Measurements from ENCODE around the gene RIOK1.

The RIOK1 gene

DNA sequence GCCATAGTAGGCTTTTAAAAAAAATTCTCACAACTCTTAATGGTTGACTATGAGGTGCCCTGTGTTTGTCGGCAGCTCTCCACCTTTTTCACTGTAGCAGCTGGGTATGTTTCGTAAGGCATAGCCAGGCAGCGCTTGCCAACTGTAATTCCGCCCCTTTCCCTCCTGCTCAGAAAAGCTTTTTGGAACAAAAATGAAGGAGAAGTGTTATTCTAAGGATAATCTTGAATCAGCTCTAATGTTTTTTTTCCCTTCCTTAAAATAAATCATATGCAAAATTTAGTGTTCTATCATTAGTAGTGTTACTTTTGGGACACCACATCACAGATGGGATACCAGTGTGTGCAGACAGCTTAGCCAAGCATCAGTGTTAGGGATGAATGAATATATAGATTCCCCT, 21.2 kb downstream of the RIOK1 start:
- TF ChIP-seq, protein P1, sequence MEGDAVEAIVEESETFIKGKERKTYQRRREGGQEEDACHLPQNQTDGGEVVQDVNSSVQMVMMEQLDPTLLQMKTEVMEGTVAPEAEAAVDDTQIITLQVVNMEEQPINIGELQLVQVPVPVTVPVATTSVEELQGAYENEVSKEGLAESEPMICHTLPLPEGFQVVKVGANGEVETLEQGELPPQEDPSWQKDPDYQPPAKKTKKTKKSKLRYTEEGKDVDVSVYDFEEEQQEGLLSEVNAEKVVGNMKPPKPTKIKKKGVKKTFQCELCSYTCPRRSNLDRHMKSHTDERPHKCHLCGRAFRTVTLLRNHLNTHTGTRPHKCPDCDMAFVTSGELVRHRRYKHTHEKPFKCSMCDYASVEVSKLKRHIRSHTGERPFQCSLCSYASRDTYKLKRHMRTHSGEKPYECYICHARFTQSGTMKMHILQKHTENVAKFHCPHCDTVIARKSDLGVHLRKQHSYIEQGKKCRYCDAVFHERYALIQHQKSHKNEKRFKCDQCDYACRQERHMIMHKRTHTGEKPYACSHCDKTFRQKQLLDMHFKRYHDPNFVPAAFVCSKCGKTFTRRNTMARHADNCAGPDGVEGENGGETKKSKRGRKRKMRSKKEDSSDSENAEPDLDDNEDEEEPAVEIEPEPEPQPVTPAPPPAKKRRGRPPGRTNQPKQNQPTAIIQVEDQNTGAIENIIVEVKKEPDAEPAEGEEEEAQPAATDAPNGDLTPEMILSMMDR (conservative IDR thresholded peaks at IDR 0.05; ENCODE audit: low read depth, low read length), result no peak
- no peak for DNase-seq (ENCODE audit: low read depth)
- H3K4me3 ChIP-seq (ENCODE audit: low read length), result no peak overlapping the region

DNA sequence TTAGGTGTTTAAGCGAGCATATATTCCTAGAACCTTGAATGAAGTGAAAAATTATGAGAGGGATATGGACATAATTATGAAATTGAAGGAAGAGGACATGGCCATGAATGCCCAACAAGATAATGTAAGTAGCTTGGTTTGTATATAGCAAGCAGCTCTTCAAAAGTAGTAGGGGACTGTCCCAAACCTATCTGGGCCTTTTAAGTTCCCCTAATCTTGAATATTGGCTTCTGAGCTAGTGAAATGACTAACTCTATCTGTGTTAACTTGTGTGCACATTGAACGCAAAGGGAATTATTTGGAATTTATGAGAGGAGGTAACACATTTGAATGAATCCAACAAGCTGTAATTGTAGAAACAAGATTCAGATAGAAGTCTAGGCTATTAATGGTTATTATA, 21.7 kb downstream of the RIOK1 start:
- DNase-seq (ENCODE audit: low read depth), result no peak
- TF ChIP-seq, protein P1 (conservative IDR thresholded peaks at IDR 0.05; ENCODE audit: low read depth, low read length), result no peak
- no peak overlapping the region for H3K4me3 ChIP-seq (ENCODE audit: low read length)

DNA sequence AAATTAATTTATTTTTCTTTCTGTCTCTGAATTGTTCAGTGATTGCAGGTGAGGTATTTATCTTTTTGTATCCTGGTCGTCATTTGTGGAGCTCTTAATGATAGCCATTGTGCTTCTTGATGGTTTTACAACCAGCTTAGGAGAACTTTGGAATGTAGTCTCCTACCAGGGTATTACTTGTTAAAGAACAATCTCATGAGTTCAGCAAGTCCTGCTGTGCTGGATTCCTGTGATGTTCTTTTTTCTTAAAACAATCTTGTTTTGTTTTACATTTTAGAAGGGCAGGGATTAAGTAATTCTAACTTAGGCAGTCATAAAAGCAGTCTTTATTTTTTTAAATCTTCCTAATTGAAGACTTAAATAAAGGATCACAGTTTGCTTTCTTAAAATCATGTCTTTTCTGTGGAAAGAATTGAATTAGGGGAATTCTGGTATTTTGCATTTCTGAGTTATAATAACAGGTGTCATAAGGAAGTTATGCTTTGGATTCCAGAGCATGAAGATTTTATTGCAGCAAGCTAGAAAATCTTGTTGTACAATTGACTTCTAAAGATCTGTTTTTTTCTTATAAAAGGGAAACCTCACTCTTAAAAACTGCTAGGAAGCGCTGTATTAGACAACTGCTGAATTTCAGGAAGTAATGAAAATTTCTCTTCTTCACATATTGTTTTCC, 23.7 kb downstream of the RIOK1 start:
- TF ChIP-seq, protein P1 (conservative IDR thresholded peaks at IDR 0.05; ENCODE audit: low read depth, low read length), result no peak

DNA sequence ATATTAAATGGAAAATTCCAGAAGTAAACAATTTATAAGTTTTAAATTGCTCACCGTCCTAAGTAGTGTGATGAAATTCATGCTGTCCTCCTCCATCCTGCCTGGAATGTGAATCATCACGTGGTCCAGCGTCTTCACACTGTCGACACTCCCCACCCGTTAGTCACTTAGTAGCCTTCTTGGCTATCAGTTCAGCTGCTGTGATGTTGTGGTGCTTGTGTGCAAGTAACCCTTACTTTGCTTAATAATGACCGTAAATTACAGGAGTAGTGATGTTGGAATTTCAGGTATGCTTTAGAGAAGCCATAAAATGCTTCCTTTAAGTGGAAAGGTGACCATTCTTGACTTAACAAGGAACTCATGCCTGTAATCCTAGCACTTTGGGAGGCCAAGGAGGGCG, 25.2 kb downstream of the RIOK1 start:
- TF ChIP-seq, protein P1 (conservative IDR thresholded peaks at IDR 0.05; ENCODE audit: low read depth, low read length), result no peak
- DNase-seq (ENCODE audit: low read depth), result no peak
- no peak overlapping the region for H3K4me3 ChIP-seq (ENCODE audit: low read length)

More for the DNA sequence above, 23.7 kb downstream of the RIOK1 start:
- peak; percentile 11 for DNase-seq (ENCODE audit: low read depth)
- no peak overlapping the region for H3K4me3 ChIP-seq (ENCODE audit: low read length)

DNA sequence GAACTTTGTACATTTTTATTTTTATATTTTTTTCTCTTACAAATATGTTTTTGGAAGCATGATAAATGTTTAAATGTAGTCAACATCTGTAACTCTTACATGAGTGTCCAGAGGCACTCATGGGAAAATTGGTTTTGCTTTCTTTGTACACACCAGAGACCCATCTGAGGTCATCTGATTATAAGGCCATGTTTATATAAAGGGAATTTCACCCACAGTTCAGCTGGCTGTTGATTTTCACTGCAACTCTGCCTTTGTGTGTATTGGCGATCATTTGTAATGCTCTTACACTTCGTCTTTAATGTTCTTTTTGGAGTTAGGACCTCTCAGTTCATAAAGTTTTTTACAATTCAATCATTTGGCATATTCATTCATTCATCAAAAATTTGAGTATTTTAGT, 28.1 kb downstream of the RIOK1 start:
- DNase-seq (ENCODE audit: low read depth), result no peak
- TF ChIP-seq, protein P1 (conservative IDR thresholded peaks at IDR 0.05; ENCODE audit: low read depth, low read length), result no peak
- no peak overlapping the region for H3K4me3 ChIP-seq (ENCODE audit: low read length)

DNA sequence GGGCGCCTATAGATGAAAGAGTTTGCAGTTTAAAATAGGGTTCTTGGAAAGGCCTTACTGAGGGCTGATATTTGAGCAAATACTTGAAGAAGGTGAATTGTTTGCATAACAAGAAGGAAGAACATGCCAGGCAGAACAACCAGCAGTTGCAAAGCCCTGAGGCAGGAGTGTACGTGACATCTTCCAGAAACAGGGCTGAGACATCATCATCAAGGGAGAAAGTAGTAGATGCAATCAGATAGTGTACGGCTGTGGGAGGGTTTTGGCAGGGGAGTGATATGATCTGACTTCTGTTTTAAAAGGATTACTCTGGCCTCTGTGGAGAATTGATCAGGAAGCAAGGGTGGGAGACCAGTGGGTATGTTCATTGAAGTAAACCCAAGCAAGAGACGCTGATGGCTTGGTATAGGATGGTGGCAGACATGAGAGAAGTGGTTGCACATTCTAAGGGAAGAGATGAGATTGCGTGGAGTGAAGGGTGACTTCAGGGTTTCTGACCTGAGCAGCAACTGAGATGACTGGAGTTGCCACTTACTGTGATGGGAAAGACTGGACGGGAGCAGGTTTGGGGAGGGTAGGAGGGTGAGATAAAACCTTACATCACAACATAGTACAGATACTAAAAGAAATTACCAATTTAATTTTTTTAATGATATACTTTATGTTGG, 28.8 kb downstream of the RIOK1 start:
- no peak overlapping the region for H3K4me3 ChIP-seq (ENCODE audit: low read length)
- TF ChIP-seq, protein P1 (conservative IDR thresholded peaks at IDR 0.05; ENCODE audit: low read depth, low read length), result no peak
- no peak for DNase-seq (ENCODE audit: low read depth)

DNA sequence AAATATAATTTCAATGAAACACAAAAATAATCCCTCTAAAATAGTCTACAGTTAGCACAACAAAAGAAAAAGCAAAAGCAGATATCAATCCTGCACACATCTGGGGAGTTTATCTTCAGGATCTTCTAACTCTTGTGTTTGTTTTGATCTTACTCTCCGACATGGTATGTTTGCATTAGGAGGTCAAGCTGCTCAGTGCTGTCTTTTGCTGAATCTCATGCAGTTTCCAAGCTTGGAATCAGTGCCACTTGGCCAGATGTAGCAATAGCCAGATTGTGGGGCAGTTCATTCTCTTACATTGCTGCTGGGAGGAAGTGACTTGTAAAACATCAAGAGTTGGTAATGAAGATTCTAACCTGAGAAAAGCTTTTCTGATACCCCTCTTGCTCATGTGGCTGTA, 29.5 kb downstream of the RIOK1 start:
- H3K4me3 ChIP-seq (ENCODE audit: low read length), result no peak overlapping the region
- no peak for DNase-seq (ENCODE audit: low read depth)
- TF ChIP-seq, protein P1 (conservative IDR thresholded peaks at IDR 0.05; ENCODE audit: low read depth, low read length), result no peak
